Epithelial cell of esophagus (primary cell): ENCODE data around the gene PALLD.
A peak's percentile ranks its signal among the peaks of the same experiment; 100 is the strongest.

ENCODE experiments used
- DNase-seq: peaks from one replicate; pipeline ENCODE4 v3.0.0; 2010; ENCODE audit warnings: low read depth
- H3K4me3 ChIP-seq: 2 replicates; pipeline ENCODE4 v1.5.1; 2011; ENCODE audit warnings: mild to moderate bottlenecking, low read length, control low read depth
- TF ChIP-seq, protein P1 (sequence below): IDR thresholded peaks from 2 replicates; pipeline ENCODE4 v1.5.1; 2011; ENCODE audit warnings: low read depth, mild to moderate bottlenecking, low read length, control low read depth, inconsistent platforms; ENCODE audit not compliant: insufficient read depth; ENCODE audit errors: missing control alignments

PALLD gene

DNA sequence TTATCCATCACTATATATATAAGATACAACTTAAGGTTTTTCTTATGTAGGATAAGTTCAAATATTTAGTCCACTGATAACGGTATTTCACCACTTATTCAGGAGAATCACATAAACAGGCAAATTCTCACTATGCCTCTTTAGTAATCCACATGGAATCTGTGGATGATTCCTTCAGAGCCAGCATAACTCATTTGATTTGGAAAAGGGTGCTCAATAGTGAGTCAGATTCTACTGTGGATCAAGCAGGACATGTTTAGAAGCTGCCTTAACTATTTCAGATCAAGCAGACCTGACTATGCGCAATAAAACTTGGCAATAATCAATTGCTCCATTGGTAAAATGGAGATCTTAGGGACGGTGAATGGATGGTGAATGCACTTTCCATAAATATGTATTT is 329.1 kb downstream of the PALLD start:
- H3K4me3 ChIP-seq, result no peak overlapping the region
- TF ChIP-seq, protein P1, sequence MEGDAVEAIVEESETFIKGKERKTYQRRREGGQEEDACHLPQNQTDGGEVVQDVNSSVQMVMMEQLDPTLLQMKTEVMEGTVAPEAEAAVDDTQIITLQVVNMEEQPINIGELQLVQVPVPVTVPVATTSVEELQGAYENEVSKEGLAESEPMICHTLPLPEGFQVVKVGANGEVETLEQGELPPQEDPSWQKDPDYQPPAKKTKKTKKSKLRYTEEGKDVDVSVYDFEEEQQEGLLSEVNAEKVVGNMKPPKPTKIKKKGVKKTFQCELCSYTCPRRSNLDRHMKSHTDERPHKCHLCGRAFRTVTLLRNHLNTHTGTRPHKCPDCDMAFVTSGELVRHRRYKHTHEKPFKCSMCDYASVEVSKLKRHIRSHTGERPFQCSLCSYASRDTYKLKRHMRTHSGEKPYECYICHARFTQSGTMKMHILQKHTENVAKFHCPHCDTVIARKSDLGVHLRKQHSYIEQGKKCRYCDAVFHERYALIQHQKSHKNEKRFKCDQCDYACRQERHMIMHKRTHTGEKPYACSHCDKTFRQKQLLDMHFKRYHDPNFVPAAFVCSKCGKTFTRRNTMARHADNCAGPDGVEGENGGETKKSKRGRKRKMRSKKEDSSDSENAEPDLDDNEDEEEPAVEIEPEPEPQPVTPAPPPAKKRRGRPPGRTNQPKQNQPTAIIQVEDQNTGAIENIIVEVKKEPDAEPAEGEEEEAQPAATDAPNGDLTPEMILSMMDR, result no peak
- no peak for DNase-seq

DNA sequence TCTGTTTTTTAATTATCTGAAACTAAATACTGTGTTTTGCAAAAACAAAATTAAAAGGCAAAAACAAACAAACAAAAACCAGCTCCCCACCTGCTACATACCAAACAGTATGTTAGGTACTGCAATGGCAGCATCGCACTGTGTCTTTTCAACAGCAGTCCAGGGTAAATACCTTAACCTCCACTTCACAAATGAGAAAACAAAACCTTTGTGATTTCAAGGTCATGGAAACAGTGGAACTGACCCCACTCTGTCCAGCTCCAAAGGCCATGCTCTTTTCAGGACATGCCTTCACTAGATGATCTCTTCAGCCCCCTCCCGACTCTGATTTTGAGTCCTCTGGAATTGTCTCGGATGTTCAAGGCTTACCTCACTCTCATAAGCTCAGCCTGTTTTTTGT is 329.8 kb downstream of the PALLD start:
- TF ChIP-seq, protein P1, result no peak
- no peak overlapping the region for H3K4me3 ChIP-seq
- no peak for DNase-seq

DNA sequence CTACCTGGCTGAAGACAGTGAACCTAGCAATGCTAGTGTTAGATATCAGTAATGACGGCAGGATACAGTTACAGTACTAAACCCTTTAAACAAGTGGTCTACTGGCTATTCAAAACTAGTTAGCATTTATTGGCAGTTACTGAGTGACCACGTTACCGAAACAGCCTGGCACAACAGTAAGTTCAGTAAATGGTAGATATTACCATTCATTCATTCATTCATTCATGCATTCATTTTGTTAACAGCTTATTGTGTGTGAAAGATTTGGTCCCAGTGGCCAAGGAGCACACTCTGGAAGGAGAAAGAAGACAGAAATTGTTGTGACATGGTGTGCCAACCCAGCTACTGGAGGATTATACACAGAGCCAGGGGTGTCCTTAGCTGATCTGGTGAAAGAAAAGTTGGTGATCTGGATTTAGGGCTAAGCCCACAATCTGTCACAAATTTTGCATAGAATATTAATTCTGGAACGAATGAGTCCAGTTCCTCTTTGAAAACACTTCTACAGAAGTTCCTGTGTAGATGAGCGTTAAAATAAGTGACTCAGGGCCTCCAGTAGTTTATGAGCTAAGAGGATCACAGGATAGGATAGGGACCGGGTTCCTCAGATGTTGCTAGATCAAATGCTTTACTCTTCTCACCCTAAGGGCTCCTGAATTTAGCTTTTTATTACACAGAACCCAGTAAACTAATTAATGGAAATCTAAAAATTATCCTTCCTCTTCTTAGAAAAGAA is 334.1 kb downstream of the PALLD start:
- no peak for DNase-seq
- TF ChIP-seq, protein P1, result no peak
- no peak overlapping the region for H3K4me3 ChIP-seq

DNA sequence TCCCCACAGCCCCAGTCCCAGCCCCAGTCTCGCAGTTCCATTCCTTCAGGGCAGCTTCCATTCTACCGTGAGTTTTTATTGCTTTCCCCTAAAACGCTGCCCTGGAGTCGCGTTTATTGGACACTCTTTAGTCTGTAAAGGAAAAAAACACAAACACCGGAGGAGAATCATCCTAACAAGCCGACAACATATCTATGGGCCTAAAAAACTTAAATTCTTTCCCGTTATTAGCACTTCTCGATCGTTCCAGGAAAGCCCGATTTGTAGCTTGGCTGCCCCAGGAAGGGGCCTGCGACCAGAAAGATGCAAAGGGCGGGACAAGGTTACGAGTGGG is 334.7 kb downstream of the PALLD start:
- DNase-seq, result no peak
- H3K4me3 ChIP-seq, result peak overlapping the region; percentile 80
- TF ChIP-seq, protein P1, result no peak

DNA sequence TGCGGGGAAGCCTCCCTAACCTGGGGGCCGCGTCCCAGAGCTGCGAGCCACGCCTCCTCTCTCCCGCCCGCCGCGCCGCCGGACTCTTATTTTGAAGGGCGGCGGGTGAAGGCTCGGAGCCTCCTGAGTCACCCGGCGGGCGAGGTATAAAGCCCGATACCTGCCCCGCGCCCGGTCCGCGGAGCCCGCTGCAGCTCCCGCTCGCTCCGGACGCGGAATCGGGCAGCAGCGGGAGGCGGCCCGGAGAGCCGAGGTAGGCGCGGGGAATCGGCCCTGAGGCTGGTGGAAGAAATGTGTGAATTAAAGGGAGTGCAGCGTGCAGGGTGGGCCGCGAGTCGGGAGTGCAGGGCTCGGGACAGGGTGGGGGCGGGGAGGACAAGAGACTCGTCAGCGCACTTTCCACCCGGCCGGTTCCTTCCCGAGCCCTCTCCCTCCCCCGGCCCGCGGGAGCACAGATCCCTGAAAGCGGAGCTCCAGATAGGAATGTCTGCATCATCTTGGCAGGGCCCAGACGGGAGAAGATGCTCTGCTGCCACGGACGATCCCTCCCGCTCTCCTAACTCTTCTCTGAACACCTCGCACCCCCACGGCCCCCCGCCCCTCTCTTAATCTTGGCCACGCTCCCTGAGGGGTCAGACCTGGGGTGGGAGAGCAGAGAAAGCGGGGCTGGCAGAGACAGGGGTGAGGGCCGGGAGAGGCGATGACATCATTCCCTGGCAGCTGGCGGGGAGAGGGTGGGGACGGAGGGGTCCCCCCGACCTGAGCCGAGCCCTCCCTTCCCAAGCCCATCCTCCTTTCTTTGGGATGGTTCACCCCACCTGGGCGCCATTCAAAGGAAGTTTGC is 335.3 kb downstream of the PALLD start:
- peak; percentile 87 for DNase-seq
- peak overlapping the region; percentile 80 for H3K4me3 ChIP-seq
- TF ChIP-seq, protein P1, result no peak

DNA sequence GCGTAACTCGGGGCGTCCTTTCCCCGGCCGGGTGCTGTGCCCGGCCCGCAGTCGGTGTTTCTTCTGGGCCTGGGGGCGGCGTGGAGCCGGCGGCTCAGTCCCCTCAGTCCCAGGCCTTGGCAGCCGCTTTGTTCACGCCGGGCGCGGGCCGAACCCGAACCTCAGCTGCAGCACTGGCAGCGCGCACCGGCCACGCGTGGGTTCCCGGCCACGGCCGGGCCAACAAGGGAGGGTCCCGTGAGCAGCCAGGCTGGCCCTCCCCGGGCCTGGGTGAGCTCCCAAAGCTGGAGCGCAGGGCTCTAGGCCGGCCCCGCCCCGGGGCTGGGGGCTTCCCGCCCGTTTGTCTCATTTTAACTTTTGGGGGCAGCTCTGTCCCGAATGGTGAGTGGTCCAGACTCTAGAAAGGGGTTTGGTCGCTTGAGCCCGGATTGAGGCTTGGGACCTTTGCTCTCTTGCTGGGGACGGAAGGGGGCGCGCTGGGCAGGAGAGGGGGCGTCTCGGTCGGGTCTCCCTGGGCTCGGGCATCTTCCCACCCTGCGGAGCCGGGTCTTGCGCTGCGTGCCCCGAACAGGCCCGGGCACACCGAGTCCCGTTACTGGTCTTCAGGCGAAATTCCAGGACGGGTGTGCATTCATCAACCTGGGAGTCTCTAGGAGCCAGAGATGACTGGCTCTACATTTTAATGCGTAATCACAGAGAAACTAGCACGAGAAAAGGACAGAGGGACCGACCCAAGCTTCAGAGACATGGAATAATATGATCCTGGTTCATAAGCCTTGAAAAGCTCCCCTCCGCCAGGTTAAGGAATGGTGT is 336.1 kb downstream of the PALLD start:
- peak; percentile 75 for DNase-seq
- TF ChIP-seq, protein P1, result no peak
- H3K4me3 ChIP-seq, result peak overlapping the region; percentile 80
